ENCODE results near the gene IFNAR1.
A peak's percentile ranks its signal among the peaks of the same experiment; 100 is the strongest.
"Not testable (repeated sequence)": the region's sequence is repeated elsewhere in the genome, so short reads cannot be mapped to it uniquely, and the experiment has no call there.

IFNAR1 gene

GRCh38 chr21:33315946-33316710, 8.6 kb upstream of the IFNAR1 start:
- DNase-seq, result no peak
- no peak for TF ChIP-seq POLR2A (IDR thresholded peaks at IDR 0.05; ENCODE audit: low read length)
- no peak for TF ChIP-seq GATA1 (IDR thresholded peaks at IDR 0.05; ENCODE audit: low read depth, low read length)

GRCh38 chr21:33317145-33317544, 7.6 kb upstream of the IFNAR1 start:
- no peak for DNase-seq
- TF ChIP-seq GATA1 (IDR thresholded peaks at IDR 0.05; ENCODE audit: low read depth, low read length), result no peak

- DNase-seq, result no peak
- TF ChIP-seq GATA1 (IDR thresholded peaks at IDR 0.05; ENCODE audit: low read depth, low read length) (no peak), POLR2A (IDR thresholded peaks at IDR 0.05; ENCODE audit: low read length) (no peak)
Observed at GRCh38 chr21:33317786-33318486, 6.8 kb upstream of the IFNAR1 start.

- not testable (repeated sequence) for DNase-seq
Observed at GRCh38 chr21:33321005-33321404, 3.8 kb upstream of the IFNAR1 start.

GRCh38 chr21:33323610-33324009, 1.2 kb upstream of the IFNAR1 start:
- not testable (repeated sequence) for DNase-seq

GRCh38 chr21:33325222-33326067, 675 bp downstream of the IFNAR1 start:
- peak; percentile 73 to 82 for DNase-seq
- TF ChIP-seq POLR2A (IDR thresholded peaks at IDR 0.05; ENCODE audit: low read length), result peak; percentile 58
- no peak for TF ChIP-seq GATA1 (IDR thresholded peaks at IDR 0.05; ENCODE audit: low read depth, low read length)

- TF ChIP-seq POLR2A (IDR thresholded peaks at IDR 0.05; ENCODE audit: low read length), result no peak
- no peak for DNase-seq
Observed at GRCh38 chr21:33327326-33327725, 2.6 kb downstream of the IFNAR1 start.

GRCh38 chr21:33327792-33328433, 3.1 kb downstream of the IFNAR1 start:
- DNase-seq, result no peak
- TF ChIP-seq POLR2A (IDR thresholded peaks at IDR 0.05; ENCODE audit: low read length) (no peak), GATA1 (IDR thresholded peaks at IDR 0.05; ENCODE audit: low read depth, low read length) (no peak)

- no peak for DNase-seq
- TF ChIP-seq POLR2A (IDR thresholded peaks at IDR 0.05; ENCODE audit: low read length) (no peak), GATA1 (IDR thresholded peaks at IDR 0.05; ENCODE audit: low read depth, low read length) (no peak)
Observed at GRCh38 chr21:33330726-33331125, 6.0 kb downstream of the IFNAR1 start.

- DNase-seq, result peak in 1 of 2 experiments; percentile 15
- no peak for TF ChIP-seq GATA1 (IDR thresholded peaks at IDR 0.05; ENCODE audit: low read depth, low read length)
- no peak for TF ChIP-seq POLR2A (IDR thresholded peaks at IDR 0.05; ENCODE audit: low read length)
Observed at GRCh38 chr21:33332143-33332542, 7.4 kb downstream of the IFNAR1 start.

GRCh38 chr21:33334191-33334590, 9.4 kb downstream of the IFNAR1 start:
- no peak for DNase-seq
- no peak for TF ChIP-seq GATA1 (IDR thresholded peaks at IDR 0.05; ENCODE audit: low read depth, low read length)
- TF ChIP-seq POLR2A (IDR thresholded peaks at IDR 0.05; ENCODE audit: low read length), result no peak

- TF ChIP-seq GATA1 (IDR thresholded peaks at IDR 0.05; ENCODE audit: low read depth, low read length), result no peak
- no peak for TF ChIP-seq POLR2A (IDR thresholded peaks at IDR 0.05; ENCODE audit: low read length)
- DNase-seq, result no peak
Observed at GRCh38 chr21:33334824-33335223, 10.1 kb downstream of the IFNAR1 start.

GRCh38 chr21:33339135-33339534, 14.4 kb downstream of the IFNAR1 start:
- DNase-seq, result no peak
- no peak for TF ChIP-seq GATA1 (IDR thresholded peaks at IDR 0.05; ENCODE audit: low read depth, low read length)
- no peak for TF ChIP-seq POLR2A (IDR thresholded peaks at IDR 0.05; ENCODE audit: low read length)

- no peak for TF ChIP-seq POLR2A (IDR thresholded peaks at IDR 0.05; ENCODE audit: low read length)
- no peak for TF ChIP-seq GATA1 (IDR thresholded peaks at IDR 0.05; ENCODE audit: low read depth, low read length)
- DNase-seq, result no peak
Observed at GRCh38 chr21:33339918-33340317, 15.1 kb downstream of the IFNAR1 start.

Data from erythroblast (primary cell).